Measurements from ENCODE around the gene AKT1. TPM values are rescaled to one million over a fixed set of nuclear protein-coding genes. Genes with fewer than 3 reads are reported as not detected.

Gene AKT1
- total and polyA plus RNA-seq, 7 experiments from 2014 or later, result 6.8 to 131 (median 71.0) TPM

GRCh38 chr14:104754213-104754851, 41.2 kb downstream of the AKT1 start:
- Mint-ChIP-seq H3K4me1 (peaks cover 19 to 49% (median 36%) of the 10 kb centered on the region in 7 donors), H3K36me3 (peaks cover 0 to 22% (median 3%) of the 10 kb centered on the region in 5 donors)

GRCh38 chr14:104753528-104754212, 41.9 kb downstream of the AKT1 start:
- peaks cover 0 to 2% (median 0%) of the 10 kb centered on the region in 11 donors for H3K9me3 Mint-ChIP-seq
- H3K4me1 ChIP-seq (ENCODE audit: control insufficient read depth in 2 of 2, insufficient read depth in 2 of 2, low read length in 2 of 2), result peaks cover 14 to 29% of the 10 kb centered on the region in 2 donors
- intact Hi-C loops (cut with micrococcal nuclease), result loop anchor here (1.0 to 5.0 kb wide), 13 partner anchors 15 to 1421 kb away; partner anchors contain the start of genes BRF1 (in 2 of the 2), INF2 (in 1 of the 2), KLC1 (in 1 of the 2) and NUDT14 (in 1 of the 2)
- H3K9me3 ChIP-seq (ENCODE audit: control insufficient read depth in 2 of 3, low read length in 3 of 3), result no peaks in the 10 kb centered on the region
- peak overlapping the region; percentile 86 to 97 (median 90) for H3K4me3 Mint-ChIP-seq
- ChIA-PET POLR2A (interaction anchor here (1.0 to 3.4 kb wide), 11 partner anchors 15 to 547 kb away, joined by 3 to 24 read pairs (median 5); partner anchors contain the start of genes ADSS1, AKT1, BRF1 and CDCA4), CTCF (no interaction called here)
- peaks cover 19 to 45% (median 36%) of the 10 kb centered on the region in 7 donors for H3K4me1 Mint-ChIP-seq
- no peaks in the 10 kb centered on the region for H3K27me3 ChIP-seq (ENCODE audit: control insufficient read depth in 2 of 2, insufficient read depth in 2 of 2, low read length in 2 of 2)
- H3K27ac Mint-ChIP-seq, result peak overlapping the region; percentile 66 to 94 (median 85)
- DNase-seq (peak in 4 of 9 donors; percentile 11 to 37 (median 22)), ATAC-seq (no peak)
- peak overlapping the region; percentile 95 for H3K27ac ChIP-seq (ENCODE audit: low read depth, low read length)
- peaks cover 0 to 17% (median 3%) of the 10 kb centered on the region in 5 donors for H3K36me3 Mint-ChIP-seq
- H3K36me3 ChIP-seq (ENCODE audit: control insufficient read depth in 2 of 3, insufficient read depth in 3 of 3, low read length in 3 of 3), result peaks cover 0 to 48% (median 14%) of the 10 kb centered on the region in 3 experiments
- H3K27me3 Mint-ChIP-seq, result no peaks in the 10 kb centered on the region
- H3K4me3 ChIP-seq (ENCODE audit: low read length), result peak overlapping the region; percentile 95

More at GRCh38 chr14:104754213-104754851, 41.2 kb downstream of the AKT1 start:
- H3K9me3 Mint-ChIP-seq, result peaks cover 0 to 4% (median 0%) of the 10 kb centered on the region in 11 donors
- peaks cover 14 to 29% of the 10 kb centered on the region in 2 donors for H3K4me1 ChIP-seq (ENCODE audit: control insufficient read depth in 2 of 2, insufficient read depth in 2 of 2, low read length in 2 of 2)
- no peaks in the 10 kb centered on the region for H3K9me3 ChIP-seq (ENCODE audit: control insufficient read depth in 2 of 3, low read length in 3 of 3)
- ATAC-seq (no peak), DNase-seq (no peak)
- H3K27ac ChIP-seq (ENCODE audit: low read depth, low read length), result peak overlapping the region; percentile 95
- peaks cover 0 to 54% (median 17%) of the 10 kb centered on the region in 3 experiments for H3K36me3 ChIP-seq (ENCODE audit: control insufficient read depth in 2 of 3, insufficient read depth in 3 of 3, low read length in 3 of 3)
- peak overlapping the region; percentile 86 to 97 (median 90) for H3K4me3 Mint-ChIP-seq
- H3K27me3 ChIP-seq (ENCODE audit: control insufficient read depth in 2 of 2, insufficient read depth in 2 of 2, low read length in 2 of 2), result no peaks in the 10 kb centered on the region
- ChIA-PET POLR2A (interaction anchor here (1.7 to 3.4 kb wide), 3 partner anchors 31 to 47 kb away, joined by 10 to 24 read pairs (median 11); partner anchors contain the start of genes ADSS1, AKT1 and ZBTB42), CTCF (interaction anchor here (0.6 kb wide), 1 partner anchor 794 kb away, joined by 3 read pairs; no protein-coding TSS in a partner anchor)
- peak overlapping the region; percentile 66 to 94 (median 85) for H3K27ac Mint-ChIP-seq
- H3K27me3 Mint-ChIP-seq, result no peaks in the 10 kb centered on the region
- peak overlapping the region; percentile 95 for H3K4me3 ChIP-seq (ENCODE audit: low read length)
- intact Hi-C loops (cut with micrococcal nuclease), result loop anchor here (5.0 kb wide), 6 partner anchors 77 to 1127 kb away; partner anchors contain the start of genes BRF1 (in 1 of the 2), KLC1 (in 1 of the 2) and PPP1R13B (in 1 of the 2)

- ChIA-PET POLR2A (interaction anchor here (0.6 to 3.4 kb wide), 14 partner anchors 14 to 872 kb away, joined by 3 to 24 read pairs (median 4); partner anchors contain the start of genes ADSS1, AKT1, BRF1 and CDCA4), CTCF (interaction anchor here (1.1 to 1.7 kb wide), 6 partner anchors 14 to 74 kb away, joined by 3 to 9 read pairs (median 6); no protein-coding TSS in a partner anchor)
- H3K9me3 Mint-ChIP-seq, result peaks cover 0 to 2% (median 0%) of the 10 kb centered on the region in 11 donors
- Histone ChIP-seq H3K27me3 (ENCODE audit: control insufficient read depth in 2 of 2, insufficient read depth in 2 of 2, low read length in 2 of 2) (no peaks in the 10 kb centered on the region), H3K27ac (ENCODE audit: low read depth, low read length) (peak within 1 kb of the TSS; percentile 95), H3K4me3 (ENCODE audit: low read length) (peak within 1 kb of the TSS; percentile 95), H3K9me3 (ENCODE audit: control insufficient read depth in 2 of 3, low read length in 3 of 3) (no peaks in the 10 kb centered on the region), H3K36me3 (ENCODE audit: control insufficient read depth in 2 of 3, insufficient read depth in 3 of 3, low read length in 3 of 3) (peaks cover 0 to 40% (median 13%) of the 10 kb centered on the region in 3 experiments), H3K4me1 (ENCODE audit: control insufficient read depth in 2 of 2, insufficient read depth in 2 of 2, low read length in 2 of 2) (peaks cover 14 to 29% of the 10 kb centered on the region in 2 donors)
- H3K27ac Mint-ChIP-seq, result peak within 1 kb of the TSS; percentile 78 to 94 (median 92)
- peak within 1 kb of the TSS; percentile 88 to 97 (median 92) for H3K4me3 Mint-ChIP-seq
- H3K27me3 Mint-ChIP-seq, result no peaks in the 10 kb centered on the region
- DNase-seq (peak; percentile 98 to 100 (median 99)), ATAC-seq (peak; percentile 94)
- intact Hi-C loops (cut with micrococcal nuclease), result loop anchor here (1.0 to 5.0 kb wide), 22 partner anchors 15 to 1420 kb away; partner anchors contain the start of genes ADSS1 (in 2 of the 2), BRF1 (in 2 of the 2), TEDC1 (in 2 of the 2) and CDCA4 (in 1 of the 2)
- H3K36me3 Mint-ChIP-seq, result peaks cover 0 to 17% (median 3%) of the 10 kb centered on the region in 5 donors
- peaks cover 19 to 45% (median 36%) of the 10 kb centered on the region in 7 donors for H3K4me1 Mint-ChIP-seq
Measured at GRCh38 chr14:104752735-104753527, 42.6 kb downstream of the AKT1 start, which contains the start of gene SIVA1. TSS of gene SIVA1 (plus strand) at chr14:104753147. CDS start at chr14:104753202, 55 bp downstream.

- peak overlapping the region; percentile 91 for H3K4me3 ChIP-seq (ENCODE audit: low read length)
- H3K27ac Mint-ChIP-seq, result peak overlapping the region; percentile 78 to 94 (median 92)
- no peaks in the 10 kb centered on the region for H3K27me3 ChIP-seq (ENCODE audit: control insufficient read depth in 2 of 2, insufficient read depth in 2 of 2, low read length in 2 of 2)
- peaks cover 0 to 35% (median 8%) of the 10 kb centered on the region in 3 experiments for H3K36me3 ChIP-seq (ENCODE audit: control insufficient read depth in 2 of 3, insufficient read depth in 3 of 3, low read length in 3 of 3)
- CTCF ChIA-PET, result interaction anchor here (1.1 to 1.7 kb wide), 6 partner anchors 14 to 75 kb away, joined by 3 to 9 read pairs (median 6); no protein-coding TSS in a partner anchor
- peak overlapping the region; percentile 82 to 97 (median 92) for H3K4me3 Mint-ChIP-seq
- H3K9me3 ChIP-seq (ENCODE audit: control insufficient read depth in 2 of 3, low read length in 3 of 3), result no peaks in the 10 kb centered on the region
- no peak for DNase-seq
- intact Hi-C loops (cut with micrococcal nuclease), result loop anchor here (1.0 to 5.0 kb wide), 21 partner anchors 28 to 1420 kb away; partner anchors contain the start of genes ADSS1 (in 2 of the 2), BRF1 (in 2 of the 2), TEDC1 (in 2 of the 2) and CDCA4 (in 1 of the 2)
- peaks cover 14 to 29% of the 10 kb centered on the region in 2 donors for H3K4me1 ChIP-seq (ENCODE audit: control insufficient read depth in 2 of 2, insufficient read depth in 2 of 2, low read length in 2 of 2)
- H3K36me3 Mint-ChIP-seq, result peaks cover 0 to 14% (median 3%) of the 10 kb centered on the region in 5 donors
- ATAC-seq, result no peak
- POLR2A ChIA-PET, result interaction anchor here (0.6 to 3.4 kb wide), 13 partner anchors 14 to 871 kb away, joined by 3 to 24 read pairs (median 5); partner anchors contain the start of genes ADSS1, AKT1, BRF1 and CDCA4
- H3K4me1 Mint-ChIP-seq, result peaks cover 19 to 45% (median 33%) of the 10 kb centered on the region in 7 donors
- H3K27ac ChIP-seq (ENCODE audit: low read depth, low read length), result peak overlapping the region; percentile 95
- H3K27me3 Mint-ChIP-seq, result no peaks in the 10 kb centered on the region
- peaks cover 0 to 2% (median 0%) of the 10 kb centered on the region in 11 donors for H3K9me3 Mint-ChIP-seq
Measured at GRCh38 chr14:104752423-104752734, 43.2 kb downstream of the AKT1 start.

- no peak for ATAC-seq
- CTCF ChIA-PET, result interaction anchor here (1.1 to 1.7 kb wide), 6 partner anchors 15 to 75 kb away, joined by 3 to 9 read pairs (median 6); no protein-coding TSS in a partner anchor
- Histone ChIP-seq H3K27me3 (ENCODE audit: control insufficient read depth in 2 of 2, insufficient read depth in 2 of 2, low read length in 2 of 2) (no peaks in the 10 kb centered on the region), H3K36me3 (ENCODE audit: control insufficient read depth in 2 of 3, insufficient read depth in 3 of 3, low read length in 3 of 3) (peaks cover 0 to 29% (median 3%) of the 10 kb centered on the region in 3 experiments), H3K27ac (ENCODE audit: low read depth, low read length) (peak overlapping the region; percentile 95), H3K9me3 (ENCODE audit: control insufficient read depth in 2 of 3, low read length in 3 of 3) (no peaks in the 10 kb centered on the region), H3K4me3 (ENCODE audit: low read length) (peak overlapping the region; percentile 91), H3K4me1 (ENCODE audit: control insufficient read depth in 2 of 2, insufficient read depth in 2 of 2, low read length in 2 of 2) (peaks cover 14 to 29% of the 10 kb centered on the region in 2 donors)
- Mint-ChIP-seq H3K27me3 (no peaks in the 10 kb centered on the region), H3K4me1 (peaks cover 19 to 40% (median 30%) of the 10 kb centered on the region in 7 donors), H3K9me3 (peaks cover 0 to 2% (median 0%) of the 10 kb centered on the region in 11 donors), H3K4me3 (peak overlapping the region; percentile 82 to 97 (median 92)), H3K27ac (peak overlapping the region in 8 of 9 donors; percentile 78 to 94 (median 92)), H3K36me3 (peaks cover 0 to 8% (median 0%) of the 10 kb centered on the region in 5 donors)
- POLR2A ChIA-PET, result interaction anchor here (0.6 to 3.4 kb wide), 9 partner anchors 15 to 870 kb away, joined by 3 to 24 read pairs (median 4); partner anchors contain the start of genes AKT1, BRF1 and ZBTB42
- peak in 1 of 9 donors; percentile 37 for DNase-seq
- intact Hi-C loops (cut with micrococcal nuclease), result loop anchor here (1.0 to 5.0 kb wide), 21 partner anchors 27 to 1419 kb away; partner anchors contain the start of genes ADSS1 (in 2 of the 2), BRF1 (in 2 of the 2), TEDC1 (in 2 of the 2) and CDCA4 (in 1 of the 2)
Measured at GRCh38 chr14:104751539-104752422, 43.8 kb downstream of the AKT1 start.

All from naive thymus-derived CD4-positive, alpha-beta T cell (primary cell).